ENCODE measurements around the gene SLC11A2. TPM values are rescaled to one million over a fixed set of nuclear protein-coding genes. Genes with fewer than 3 reads are reported as not detected.

SLC11A2 gene
- polyA plus RNA-seq, 1 of the 3 experiments (the other 2 are of a cell fraction) = 27.7 TPM

GRCh38 chr12:51027342-51027835 is 1.2 kb upstream of the SLC11A2 start:
- DNase-seq = no peak
- Histone ChIP-seq H3K9me3 (no peaks in the 10 kb centered on the region), H3K79me2 (ENCODE audit: insufficient read depth) (peaks cover 38% of the 10 kb centered on the region), H3K4me1 (ENCODE audit: control insufficient read depth in 1 of 2, insufficient read depth in 2 of 2, low read depth in 1 of 2, low read length in 1 of 2) (peaks cover 0 to 4% of the 10 kb centered on the region in 2 experiments; a peak in 2 of 4 replicates), H3K9me2 (no peaks in the 10 kb centered on the region), H4K20me1 (ENCODE audit: insufficient read depth) (no peaks in the 10 kb centered on the region), H3K27me3 (ENCODE audit: insufficient read depth) (no peaks in the 10 kb centered on the region), H3F3A (replicated peaks; ENCODE audit: insufficient read depth) (no peaks in the 10 kb centered on the region), H3K27ac (ENCODE audit: low read depth in 2 of 2, low read length in 1 of 2) (no peak overlapping the region), H3K9ac (no peak overlapping the region), H3K4me3 (ENCODE audit: low read depth in 2 of 2, low read length in 1 of 2) (no peak overlapping the region), H2AFZ (ENCODE audit: low read depth) (no peak overlapping the region), H3K4me2 (no peak overlapping the region), H3K36me3 (replicated peaks in 1 of 2; ENCODE audit: control insufficient read depth in 1 of 2, insufficient read depth in 2 of 2, low read length in 1 of 2) (no peaks in the 10 kb centered on the region)
- 98% methylated on average over 15 of the region's 15 CpGs for WGBS (ENCODE audit: low lambda C conversion rate)
- no peak for TF ChIP-seq CHD2 (IDR thresholded peaks at IDR 0.05; ENCODE audit: low read length, partially characterized antibody)
- no peak for TF ChIP-seq SMC3 (IDR thresholded peaks at IDR 0.05; ENCODE audit: low read depth, low read length)
- no peak for TF ChIP-seq REST (IDR thresholded peaks at IDR 0.05; ENCODE audit: low read depth, low read length)
- TF ChIP-seq RXRA (IDR thresholded peaks at IDR 0.05; ENCODE audit: borderline replicate concordance, low read depth) = no peak
- TF ChIP-seq TAF1 (IDR thresholded peaks at IDR 0.05; ENCODE audit: borderline replicate concordance, low read depth, low read length) = no peak
- no peak for TF ChIP-seq JUND (IDR thresholded peaks at IDR 0.05)
- ChIA-PET POLR2A (no interaction called here), CTCF (interaction anchor here (0.7 to 2.5 kb wide), 5 partner anchors 13 to 262 kb away, joined by 3 to 11 read pairs (median 3); partner anchors contain the start of gene ATF1)

GRCh38 chr12:51025338-51025835 is 797 bp downstream of the SLC11A2 start:
- TF ChIP-seq RCOR1 (IDR thresholded peaks at IDR 0.05; ENCODE audit: low read length) = no peak
- TF ChIP-seq NFIC (IDR thresholded peaks at IDR 0.05; ENCODE audit: borderline replicate concordance) = no peak
- no peak for TF ChIP-seq FOXJ3 (CRISPR knock-in tag; IDR thresholded peaks at IDR 0.05)
- TF ChIP-seq MXI1 (IDR thresholded peaks at IDR 0.05; ENCODE audit: low read depth, low read length) = no peak
- TF ChIP-seq, protein P1, sequence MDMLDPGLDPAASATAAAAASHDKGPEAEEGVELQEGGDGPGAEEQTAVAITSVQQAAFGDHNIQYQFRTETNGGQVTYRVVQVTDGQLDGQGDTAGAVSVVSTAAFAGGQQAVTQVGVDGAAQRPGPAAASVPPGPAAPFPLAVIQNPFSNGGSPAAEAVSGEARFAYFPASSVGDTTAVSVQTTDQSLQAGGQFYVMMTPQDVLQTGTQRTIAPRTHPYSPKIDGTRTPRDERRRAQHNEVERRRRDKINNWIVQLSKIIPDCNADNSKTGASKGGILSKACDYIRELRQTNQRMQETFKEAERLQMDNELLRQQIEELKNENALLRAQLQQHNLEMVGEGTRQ (IDR thresholded peaks at IDR 0.05; ENCODE audit: borderline replicate concordance, low read depth, low read length) = no peak
- TF ChIP-seq FOXM1 (IDR thresholded peaks at IDR 0.05; ENCODE audit: low read depth) = no peak
- no peak for TF ChIP-seq GATA2 (CRISPR knock-in tag; IDR thresholded peaks at IDR 0.05)
- no peak for TF ChIP-seq SMC3 (IDR thresholded peaks at IDR 0.05; ENCODE audit: low read depth, low read length)
- no peak for TF ChIP-seq NRF1 (IDR thresholded peaks at IDR 0.05; ENCODE audit: low read depth, low read length)
- TF ChIP-seq, protein P2, sequence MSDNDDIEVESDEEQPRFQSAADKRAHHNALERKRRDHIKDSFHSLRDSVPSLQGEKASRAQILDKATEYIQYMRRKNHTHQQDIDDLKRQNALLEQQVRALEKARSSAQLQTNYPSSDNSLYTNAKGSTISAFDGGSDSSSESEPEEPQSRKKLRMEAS (IDR thresholded peaks at IDR 0.05; ENCODE audit: low read depth) = no peak
- no peak for TF ChIP-seq EP300 (IDR thresholded peaks at IDR 0.05; ENCODE audit: borderline replicate concordance in 1 of 2, low read depth in 1 of 2, low read length in 1 of 2)
- no peak for TF ChIP-seq RFX5 (IDR thresholded peaks at IDR 0.05; ENCODE audit: low read length)
- TF ChIP-seq YY1 (IDR thresholded peaks at IDR 0.05; ENCODE audit: low read depth) = no peak
- TF ChIP-seq, protein P3, sequence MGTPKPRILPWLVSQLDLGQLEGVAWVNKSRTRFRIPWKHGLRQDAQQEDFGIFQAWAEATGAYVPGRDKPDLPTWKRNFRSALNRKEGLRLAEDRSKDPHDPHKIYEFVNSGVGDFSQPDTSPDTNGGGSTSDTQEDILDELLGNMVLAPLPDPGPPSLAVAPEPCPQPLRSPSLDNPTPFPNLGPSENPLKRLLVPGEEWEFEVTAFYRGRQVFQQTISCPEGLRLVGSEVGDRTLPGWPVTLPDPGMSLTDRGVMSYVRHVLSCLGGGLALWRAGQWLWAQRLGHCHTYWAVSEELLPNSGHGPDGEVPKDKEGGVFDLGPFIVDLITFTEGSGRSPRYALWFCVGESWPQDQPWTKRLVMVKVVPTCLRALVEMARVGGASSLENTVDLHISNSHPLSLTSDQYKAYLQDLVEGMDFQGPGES (IDR thresholded peaks at IDR 0.05; ENCODE audit: low read depth, low read length) = no peak
- TF ChIP-seq, protein P4, sequence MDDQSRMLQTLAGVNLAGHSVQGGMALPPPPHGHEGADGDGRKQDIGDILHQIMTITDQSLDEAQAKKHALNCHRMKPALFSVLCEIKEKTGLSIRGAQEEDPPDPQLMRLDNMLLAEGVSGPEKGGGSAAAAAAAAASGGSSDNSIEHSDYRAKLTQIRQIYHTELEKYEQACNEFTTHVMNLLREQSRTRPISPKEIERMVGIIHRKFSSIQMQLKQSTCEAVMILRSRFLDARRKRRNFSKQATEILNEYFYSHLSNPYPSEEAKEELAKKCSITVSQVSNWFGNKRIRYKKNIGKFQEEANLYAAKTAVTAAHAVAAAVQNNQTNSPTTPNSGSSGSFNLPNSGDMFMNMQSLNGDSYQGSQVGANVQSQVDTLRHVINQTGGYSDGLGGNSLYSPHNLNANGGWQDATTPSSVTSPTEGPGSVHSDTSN (IDR thresholded peaks at IDR 0.05) = no peak
- H3K4me2 ChIP-seq = peak overlapping the region; percentile 96
- 29% methylated on average over 5 of the region's 9 CpGs for WGBS (ENCODE audit: low lambda C conversion rate)
- H3K9me2 ChIP-seq = no peaks in the 10 kb centered on the region
- no peaks in the 10 kb centered on the region for H3K27me3 ChIP-seq (ENCODE audit: insufficient read depth)
- no peak for DNase-seq
- peak overlapping the region; percentile 49 for H2AFZ ChIP-seq (ENCODE audit: low read depth)
- ChIA-PET CTCF (interaction anchor here (0.7 to 1.4 kb wide), 2 partner anchors 22 to 200 kb away, joined by 3 read pairs; no protein-coding TSS in a partner anchor), POLR2A (interaction anchor here (0.6 to 2.2 kb wide), 2 partner anchors 42 to 58 kb away, joined by 3 to 9 read pairs; partner anchors contain the start of gene CSRNP2)
- peaks cover 0 to 4% of the 10 kb centered on the region in 2 experiments; a peak in 2 of 4 replicates for H3K4me1 ChIP-seq (ENCODE audit: control insufficient read depth in 1 of 2, insufficient read depth in 2 of 2, low read depth in 1 of 2, low read length in 1 of 2)
- H4K20me1 ChIP-seq (ENCODE audit: insufficient read depth) = no peaks in the 10 kb centered on the region
- H3K9me3 ChIP-seq = no peaks in the 10 kb centered on the region
- peak overlapping the region; percentile 77 for H3K9ac ChIP-seq
- peaks cover 58% of the 10 kb centered on the region for H3K79me2 ChIP-seq (ENCODE audit: insufficient read depth)
- peak overlapping the region; percentile 57 to 88 for H3K4me3 ChIP-seq (ENCODE audit: low read depth in 2 of 2, low read length in 1 of 2)
- peak overlapping the region; percentile 48 to 81 for H3K27ac ChIP-seq (ENCODE audit: low read depth in 2 of 2, low read length in 1 of 2)
- no peaks in the 10 kb centered on the region for H3K36me3 ChIP-seq (replicated peaks in 1 of 2; ENCODE audit: control insufficient read depth in 1 of 2, insufficient read depth in 2 of 2, low read length in 1 of 2)
- H3F3A ChIP-seq (replicated peaks; ENCODE audit: insufficient read depth) = no peaks in the 10 kb centered on the region
